NCI-H446 (cell line): Measurements from ENCODE around the gene EIF1B.

Source experiments
- DNase-seq, 2 experiments: peaks; one replicate each; lab custom pipeline; 2025; lab: John Stamatoyannopoulos, UW

EIF1B gene

DNA sequence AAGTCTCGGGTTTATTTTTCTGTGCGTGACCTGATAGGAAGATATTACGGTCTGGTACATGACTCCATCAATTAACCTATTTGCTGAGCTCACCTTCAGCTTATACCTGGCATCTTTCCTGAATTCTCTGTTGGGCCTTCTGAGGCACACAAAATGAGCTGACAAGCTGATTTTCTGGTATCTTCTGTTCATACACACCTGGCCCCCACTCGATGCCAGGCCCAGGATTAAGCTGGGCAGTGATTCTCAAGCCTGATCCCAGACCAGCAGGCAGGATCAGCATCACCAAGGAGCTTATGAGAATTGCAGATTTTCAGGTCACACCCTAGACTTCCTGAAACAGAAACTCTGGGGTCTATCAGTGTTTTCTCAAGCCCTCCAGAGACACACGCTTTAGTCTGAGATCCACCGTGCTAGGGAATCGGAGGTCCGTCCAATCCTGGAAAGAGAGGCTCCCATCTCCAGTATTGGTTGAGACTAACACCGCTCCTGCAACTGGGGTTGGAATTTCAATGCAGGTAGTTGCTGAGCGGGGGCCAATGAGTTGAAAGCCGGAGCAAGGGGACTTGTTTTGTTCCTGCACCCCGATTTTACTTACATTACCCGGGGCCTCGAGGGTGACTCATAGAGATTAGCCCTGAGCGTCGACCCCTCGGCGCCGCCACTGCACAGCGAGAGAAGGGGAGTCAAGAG, 636 bp upstream of the EIF1B start:
- DNase-seq = no peak

DNA sequence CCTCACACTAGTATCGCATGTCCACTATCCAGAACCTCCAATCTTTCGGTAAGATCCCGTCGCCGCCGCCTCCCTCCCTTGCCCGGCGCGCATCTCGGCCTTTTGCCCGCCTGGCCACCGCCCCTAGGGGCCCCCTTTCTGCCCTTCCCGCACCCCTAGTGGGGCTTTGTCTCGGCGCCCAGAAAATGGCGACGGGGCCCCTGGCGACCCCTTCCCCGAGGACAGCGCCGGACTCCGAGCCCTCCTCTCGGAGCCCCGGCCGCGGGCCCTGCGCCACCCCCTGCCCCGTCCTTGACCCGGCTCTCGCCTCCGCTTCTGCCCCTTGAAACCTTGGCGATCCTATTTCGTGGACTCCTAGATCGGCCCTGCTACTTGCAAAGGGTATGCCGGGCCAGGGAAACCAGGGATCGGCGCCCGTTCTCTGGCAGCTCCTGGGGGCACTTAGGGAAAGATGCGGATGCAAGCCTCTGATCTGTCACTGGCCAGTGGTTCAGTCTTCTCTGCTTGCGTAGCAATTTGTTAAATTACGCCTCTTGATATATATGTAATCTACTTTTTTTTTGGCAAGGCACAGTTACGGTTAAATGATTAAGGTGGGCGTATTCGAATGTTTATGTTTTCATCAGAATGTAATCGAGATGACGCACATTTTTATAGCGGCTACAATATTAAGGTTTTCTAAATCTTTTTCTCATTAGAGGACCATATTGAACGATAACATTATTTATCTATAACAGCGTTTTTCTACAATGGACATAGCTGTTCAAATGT, 603 bp downstream of the EIF1B start:
- no peak for DNase-seq

DNA sequence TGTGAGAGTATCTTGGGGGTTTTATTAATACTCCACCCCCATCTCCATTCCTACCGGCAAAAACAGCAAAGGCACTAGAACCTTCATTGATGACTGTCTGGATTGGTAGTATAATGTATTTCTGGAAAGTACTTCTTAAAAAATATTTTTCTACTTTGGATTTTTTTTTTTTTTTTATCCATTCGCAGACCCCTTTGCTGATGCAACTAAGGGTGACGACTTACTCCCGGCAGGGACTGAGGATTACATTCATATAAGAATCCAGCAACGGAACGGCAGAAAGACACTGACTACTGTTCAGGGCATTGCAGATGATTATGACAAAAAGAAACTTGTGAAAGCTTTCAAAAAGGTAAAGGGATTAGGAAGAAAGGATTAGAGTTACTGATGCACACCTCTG, 1.2 kb downstream of the EIF1B start:
- no peak for DNase-seq

DNA sequence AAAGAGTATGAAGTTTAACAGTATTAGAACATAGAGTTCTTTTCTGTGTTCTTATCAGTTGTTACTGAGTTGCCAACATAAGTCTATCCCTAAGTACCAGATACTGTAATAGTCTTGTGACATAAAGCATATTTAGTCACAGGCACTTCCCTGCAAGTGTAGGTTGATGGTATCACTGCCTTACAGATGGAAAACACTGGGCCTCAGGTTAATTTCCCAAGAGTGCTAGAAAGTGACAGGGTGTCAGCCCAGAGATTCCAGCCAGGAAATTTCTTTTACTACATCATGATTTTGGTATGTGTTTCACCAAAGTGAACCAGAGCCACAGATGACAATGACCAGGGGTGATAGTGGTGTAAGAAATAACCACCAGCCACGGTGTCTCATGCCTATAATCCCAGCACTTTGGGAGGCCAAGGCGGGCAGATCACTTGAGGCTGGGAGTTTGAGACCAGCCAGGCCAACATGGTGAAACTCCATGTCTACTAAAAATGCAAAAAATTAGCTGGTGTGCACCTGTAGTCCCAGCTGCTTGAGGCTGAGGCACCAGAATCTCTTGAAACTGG, 3.2 kb downstream of the EIF1B start:
- DNase-seq = no peak

DNA sequence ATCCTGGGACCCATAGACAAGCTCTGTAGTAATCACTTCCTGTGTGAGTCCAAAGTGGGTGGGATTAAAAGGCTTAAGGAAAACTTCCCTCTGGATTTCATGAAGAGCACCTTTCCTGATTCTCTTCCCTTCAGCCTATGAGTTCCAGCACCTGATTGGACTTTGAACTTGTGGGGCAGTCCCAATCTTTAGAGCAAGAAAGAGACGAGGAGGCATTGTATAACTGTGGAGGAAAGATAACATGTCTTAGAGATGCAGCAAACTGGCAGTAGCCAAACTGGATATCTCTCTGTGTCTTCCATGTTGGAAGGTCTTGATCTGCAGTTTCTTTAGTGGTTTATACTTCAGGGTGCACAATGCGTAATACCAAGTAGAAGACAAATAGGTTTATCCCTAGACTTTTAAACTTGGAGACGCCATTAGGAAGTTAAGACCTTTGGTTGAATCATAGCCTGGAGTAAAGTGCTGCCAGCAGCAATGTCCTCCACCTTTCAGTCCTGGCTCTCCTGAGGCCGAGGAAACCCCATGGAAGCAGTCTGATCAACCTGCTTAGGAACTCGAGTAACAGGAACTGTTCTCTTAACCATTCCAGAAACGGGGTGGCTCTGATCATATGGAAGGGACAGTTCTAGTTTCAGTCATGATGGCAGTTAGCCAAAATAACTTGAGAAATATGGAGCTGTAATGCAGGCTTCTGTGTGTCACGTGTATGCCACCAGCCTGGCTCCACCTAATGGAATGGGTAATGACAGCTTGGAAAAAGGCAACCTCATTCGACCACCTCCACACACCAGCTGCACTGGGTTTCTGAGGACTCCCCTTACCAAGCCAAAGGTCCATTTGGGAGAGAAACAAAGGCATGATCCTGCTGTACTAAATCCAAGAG, 4.7 kb downstream of the EIF1B start:
- DNase-seq = no peak

DNA sequence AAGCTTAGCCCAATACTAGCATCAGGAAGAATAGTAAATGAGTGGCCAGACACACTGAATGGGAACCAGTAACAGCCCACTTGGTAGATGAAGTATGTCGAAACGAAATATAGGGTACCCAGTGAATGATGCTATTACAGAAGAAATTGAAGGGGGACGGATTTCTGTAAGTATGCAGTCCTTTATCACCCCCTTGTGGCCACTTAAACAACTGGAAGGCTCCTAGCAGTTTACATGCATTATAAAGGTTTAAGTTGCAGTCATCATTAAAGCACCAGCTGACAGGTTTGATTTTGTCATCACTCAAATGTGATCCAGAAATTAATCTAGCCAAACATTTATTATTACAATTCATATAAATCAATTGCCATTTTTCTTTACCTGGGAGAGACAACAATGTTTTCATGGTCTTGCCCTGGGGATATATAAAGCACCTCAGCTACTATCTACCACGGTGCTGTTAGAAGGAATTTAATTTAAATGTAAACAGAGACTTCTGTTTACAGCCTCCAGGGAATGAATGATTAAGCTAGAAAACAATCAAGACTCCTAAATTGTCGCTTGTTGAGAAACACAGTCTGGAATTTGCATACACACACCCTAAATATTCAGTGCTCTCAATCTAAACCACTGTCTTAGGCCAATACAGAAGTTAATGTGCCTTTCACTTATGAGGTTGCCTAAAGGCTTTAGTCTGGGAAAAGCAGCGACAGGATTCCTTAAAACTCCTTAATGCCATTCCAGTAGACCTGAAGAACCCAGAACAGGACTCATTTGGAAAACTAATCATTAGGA, 7.8 kb downstream of the EIF1B start:
- peak; percentile 7 to 51 for DNase-seq

DNA sequence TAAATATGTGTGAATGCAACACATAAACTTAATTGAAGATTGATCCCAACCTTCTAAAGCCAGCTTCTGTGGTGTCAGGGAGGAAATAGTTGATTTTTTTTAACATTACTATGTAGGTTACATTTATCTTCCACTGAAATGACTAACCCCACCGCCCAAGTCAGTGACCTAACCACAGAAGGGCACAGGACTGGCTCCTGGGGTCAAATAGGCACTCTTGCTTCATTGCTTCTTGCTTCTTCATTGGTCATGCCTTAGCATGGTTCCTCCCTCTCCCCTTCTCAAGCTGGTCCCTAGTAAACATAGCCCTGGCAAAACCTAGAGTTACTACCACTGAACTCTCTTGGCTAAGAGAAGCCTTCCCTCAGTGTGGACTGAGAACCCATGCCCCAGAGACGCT, 12.3 kb downstream of the EIF1B start:
- DNase-seq = no peak

DNA sequence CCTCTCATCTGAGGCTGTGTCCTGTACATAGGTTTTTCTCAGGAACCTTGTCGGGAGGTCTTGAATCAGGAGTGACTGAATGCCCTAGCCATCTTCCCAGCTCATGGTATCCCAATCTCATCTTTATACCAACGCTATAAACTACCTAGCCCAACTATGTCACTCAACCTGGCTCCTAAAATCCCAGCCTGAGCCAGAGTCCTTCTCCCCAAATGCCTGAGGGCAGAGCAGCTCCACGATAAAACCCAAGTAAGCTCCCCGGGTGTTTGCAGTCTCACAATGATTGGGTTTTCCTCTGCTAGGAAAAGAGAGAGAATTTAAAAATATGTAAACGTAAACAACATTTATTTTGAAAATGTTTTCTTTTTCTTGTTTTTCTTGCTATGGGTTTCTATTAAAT, 14.4 kb downstream of the EIF1B start:
- DNase-seq = no peak

DNA sequence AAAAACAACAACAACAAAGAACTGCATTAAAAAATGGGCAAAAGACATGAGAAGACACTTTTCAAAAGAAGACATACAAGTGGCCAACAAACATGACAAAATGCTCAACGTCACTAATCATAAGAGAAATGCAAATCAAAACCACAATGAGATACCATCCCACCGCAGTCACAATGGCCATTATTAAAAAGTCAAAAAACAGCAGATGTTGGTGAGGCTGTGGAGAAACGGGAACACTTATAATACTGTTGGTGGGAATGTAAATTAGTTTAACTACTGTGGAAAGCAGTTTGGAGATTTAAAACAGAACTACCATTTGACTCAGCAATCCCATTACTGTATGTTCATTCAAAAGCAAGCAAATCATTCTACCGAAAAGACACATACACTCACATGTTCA, 15.1 kb downstream of the EIF1B start:
- no peak for DNase-seq

DNA sequence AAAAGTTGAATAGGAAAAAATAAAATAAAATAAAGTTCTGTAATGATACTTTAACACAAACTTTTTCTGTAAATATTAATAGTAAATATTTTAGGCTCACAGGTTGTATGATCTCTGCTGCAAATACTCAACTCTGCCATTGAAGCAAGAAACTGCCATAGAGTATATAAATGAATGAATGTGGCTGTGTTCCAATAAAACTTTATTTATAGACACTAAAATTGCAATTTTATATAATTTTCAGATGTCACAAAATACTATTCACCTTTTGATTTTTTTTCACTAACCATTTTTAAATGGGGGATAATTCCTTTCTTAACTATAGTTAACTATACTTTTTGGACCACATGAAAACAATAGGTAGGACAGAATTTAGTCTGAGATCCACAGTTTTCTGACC, 16.0 kb downstream of the EIF1B start:
- no peak for DNase-seq

DNA sequence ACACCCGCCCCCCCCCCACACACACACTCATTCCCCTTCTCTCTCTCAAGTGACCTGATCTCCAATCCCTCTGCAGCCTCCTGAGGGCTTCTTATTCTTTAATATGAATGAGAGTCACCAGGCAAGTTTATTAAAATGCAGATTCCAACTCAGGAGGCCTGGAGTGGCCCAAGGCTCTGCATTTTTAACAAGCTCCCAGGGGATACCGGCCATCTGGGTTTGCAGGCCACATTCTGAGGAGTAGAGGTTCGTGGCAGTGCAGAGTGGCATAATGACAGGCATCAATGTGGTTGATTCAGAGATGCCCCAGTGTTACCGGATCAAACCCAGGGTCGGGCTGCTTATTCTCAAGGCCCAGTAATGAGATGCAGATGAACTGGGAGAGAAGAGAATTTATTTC, 18.9 kb downstream of the EIF1B start:
- DNase-seq = no peak

DNA sequence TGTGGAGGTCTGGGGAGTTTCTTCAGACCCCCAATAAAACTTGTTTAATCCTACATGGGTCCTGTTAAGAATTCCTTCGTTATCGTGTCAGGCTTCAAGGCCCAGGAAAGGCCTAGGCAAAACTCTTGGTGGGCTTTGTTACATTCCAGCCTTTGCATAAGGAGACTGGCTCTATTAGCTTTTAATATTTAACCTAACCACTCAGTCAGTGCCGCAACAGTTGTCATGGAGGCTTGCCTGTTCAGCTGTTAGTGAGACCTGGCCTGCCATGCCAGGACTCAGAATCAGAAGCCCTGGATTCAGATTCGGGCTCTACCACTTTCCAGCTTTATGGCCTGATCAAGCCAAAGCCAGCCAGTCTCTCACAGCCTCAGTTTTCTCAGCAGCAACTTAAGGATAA, 19.6 kb downstream of the EIF1B start:
- DNase-seq = no peak

DNA sequence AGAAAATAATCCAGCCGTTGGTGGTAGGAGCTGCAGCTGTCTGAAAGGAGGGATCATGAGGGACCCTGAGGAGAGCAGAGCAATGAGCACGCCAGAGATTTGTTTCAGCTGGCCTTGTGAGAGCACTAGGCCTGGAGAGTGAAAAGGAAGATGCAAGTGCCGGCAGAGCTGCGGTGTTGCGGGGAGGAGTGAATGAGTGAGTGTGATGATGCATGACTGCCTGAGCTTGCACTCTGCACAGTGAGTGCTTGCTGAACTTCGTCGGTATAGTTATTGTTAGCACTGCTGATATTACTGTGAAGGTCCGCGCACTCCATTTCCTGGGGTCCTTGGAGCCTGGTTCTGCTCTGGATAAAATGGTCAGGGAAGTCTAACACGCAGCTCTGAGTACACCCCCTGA, 23.2 kb downstream of the EIF1B start:
- no peak for DNase-seq

DNA sequence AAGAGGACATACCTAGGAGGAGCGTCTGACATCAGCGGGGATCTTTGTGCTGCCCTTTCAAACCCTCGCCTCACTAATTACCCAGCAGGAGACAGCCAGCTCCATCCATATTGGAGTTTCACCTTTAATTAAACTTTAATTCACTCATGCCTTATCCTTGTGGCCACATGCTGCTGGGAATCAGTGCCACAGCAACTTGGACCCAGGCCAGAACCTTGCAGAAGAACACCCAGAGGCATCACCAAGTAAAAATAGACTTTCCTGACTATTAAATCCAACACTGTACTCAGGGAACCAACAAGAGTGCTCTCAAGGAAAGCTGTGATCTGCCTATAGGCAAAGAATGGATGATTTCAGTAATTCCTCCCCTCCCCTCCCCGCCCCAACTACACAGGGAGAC, 23.9 kb downstream of the EIF1B start:
- DNase-seq = no peak

DNA sequence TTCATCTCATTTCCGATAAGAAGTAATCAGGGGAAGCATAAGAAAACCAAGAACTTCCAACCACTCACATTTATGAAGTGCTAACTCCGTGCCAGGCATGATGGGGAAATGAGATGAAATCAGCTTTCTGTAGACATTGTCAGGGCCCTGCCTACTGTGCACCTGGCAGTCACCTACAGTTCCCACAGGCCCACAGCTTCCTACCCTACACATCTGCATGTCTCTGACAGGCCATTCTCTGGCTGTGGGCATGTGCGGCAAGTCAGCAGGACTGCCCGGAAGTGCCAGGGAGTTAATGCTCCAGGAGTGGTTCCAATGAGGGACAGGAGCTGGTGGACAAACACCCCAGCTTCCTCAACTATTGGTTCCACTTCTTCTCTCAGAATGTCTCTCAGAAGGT, 24.3 kb downstream of the EIF1B start:
- no peak for DNase-seq

DNA sequence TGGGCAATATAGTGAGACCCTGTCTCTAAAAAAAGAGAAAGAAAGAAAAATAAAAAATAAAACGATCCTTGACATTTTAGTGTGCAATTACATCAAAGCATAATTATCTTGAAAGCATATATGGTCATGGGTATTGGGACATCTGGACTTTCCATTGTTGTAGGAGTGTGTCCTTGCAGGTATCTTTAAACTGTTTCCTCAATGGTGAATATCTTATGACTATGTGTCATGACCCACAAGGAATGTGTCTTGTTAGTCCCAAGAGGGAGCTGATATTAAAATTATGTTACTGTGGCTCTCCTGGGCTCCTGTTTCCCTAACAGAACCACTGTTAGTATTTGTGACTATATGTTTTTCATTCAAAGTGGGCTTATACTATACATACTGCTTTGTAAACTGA, 26.6 kb downstream of the EIF1B start:
- no peak for DNase-seq

DNA sequence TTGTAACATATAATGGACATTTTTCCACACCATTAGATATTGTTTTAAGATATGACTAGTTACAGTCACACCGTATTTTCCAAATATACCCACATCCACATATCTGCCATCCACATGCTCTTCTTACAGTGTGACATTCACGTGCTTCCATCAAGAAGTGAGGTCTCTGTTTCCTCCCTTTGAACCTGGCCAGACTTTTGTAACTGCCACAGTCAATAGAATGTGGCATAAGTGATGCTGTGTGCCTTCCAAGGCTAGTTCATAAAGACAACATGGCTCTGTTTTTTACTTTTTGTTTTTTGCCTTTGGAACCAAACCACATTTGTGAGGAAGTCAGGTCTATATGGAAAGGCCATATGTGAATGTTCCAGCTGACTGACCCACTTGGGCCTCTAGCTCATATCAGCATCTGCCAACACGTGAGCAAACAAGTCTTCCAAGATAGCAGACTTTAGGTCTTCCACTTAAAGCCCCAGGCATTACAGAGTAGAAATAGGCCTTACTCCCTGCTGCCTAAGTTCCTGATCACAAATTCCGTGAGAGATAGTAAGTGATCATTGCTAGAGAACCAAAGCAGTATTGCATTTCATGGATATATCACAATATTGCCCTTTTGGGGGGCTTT, 27.1 kb downstream of the EIF1B start:
- DNase-seq = no peak

DNA sequence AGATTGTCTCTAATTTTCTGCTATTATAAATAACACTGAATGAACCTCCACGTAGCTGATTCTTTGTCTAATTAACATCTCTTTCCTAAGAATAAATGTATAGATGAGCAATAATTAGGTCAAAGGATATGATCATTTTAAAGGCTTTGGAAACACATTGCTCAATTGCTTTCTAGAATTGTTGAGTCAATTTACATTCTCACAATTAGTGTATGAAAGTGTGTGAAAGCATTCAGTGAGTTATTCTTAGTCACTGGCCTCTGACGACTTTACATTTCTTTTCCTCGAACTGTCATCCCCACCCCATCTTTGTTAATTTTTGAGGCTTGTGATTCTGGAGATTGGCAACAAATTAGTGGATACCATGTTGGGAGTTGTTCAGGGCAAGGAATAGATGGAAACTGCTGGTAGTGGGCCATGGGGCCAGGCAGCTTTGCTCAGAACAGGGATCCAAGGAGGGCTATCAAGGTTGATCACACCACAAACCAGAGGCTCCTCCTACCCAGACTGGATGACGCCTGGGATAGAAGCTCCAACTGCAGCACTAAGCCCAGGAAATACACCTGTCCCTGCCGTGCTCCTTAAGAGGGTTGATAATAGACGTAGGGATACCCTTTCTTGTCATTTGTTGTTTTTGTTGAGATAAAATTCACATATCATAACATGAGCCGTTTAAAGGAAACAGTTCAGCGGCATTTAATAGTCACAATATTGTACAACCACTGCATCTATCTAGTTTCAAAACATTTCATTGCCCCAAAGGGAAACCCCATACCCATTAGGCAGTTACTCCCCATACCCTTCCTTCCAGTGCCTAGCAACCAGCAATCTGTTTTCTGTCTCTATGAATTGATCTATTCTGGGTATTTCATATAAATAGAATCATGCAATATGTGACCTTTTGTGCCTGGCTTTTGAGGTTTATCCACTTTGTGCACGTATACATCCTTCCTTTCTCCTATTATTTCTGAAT, 27.9 kb downstream of the EIF1B start:
- DNase-seq = no peak

DNA sequence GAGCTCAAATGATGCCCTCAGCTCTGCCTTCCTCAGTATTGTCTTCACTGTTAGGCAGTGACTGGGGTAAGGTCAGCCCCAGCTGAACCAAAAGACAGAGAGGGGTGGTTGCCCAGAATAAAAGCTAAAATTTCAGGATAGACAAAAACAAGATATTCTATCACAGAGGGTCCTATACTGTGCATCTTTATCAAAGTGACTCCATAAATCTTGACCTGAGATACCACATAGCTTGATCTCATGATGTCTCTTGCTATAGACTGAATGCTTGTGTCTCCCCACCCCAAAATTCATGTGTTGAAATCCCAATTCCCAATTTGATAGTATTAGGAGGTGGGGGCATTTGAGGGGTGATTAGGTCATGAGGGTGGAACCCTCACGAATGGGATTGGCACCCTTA, 30.4 kb downstream of the EIF1B start:
- DNase-seq = no peak

DNA sequence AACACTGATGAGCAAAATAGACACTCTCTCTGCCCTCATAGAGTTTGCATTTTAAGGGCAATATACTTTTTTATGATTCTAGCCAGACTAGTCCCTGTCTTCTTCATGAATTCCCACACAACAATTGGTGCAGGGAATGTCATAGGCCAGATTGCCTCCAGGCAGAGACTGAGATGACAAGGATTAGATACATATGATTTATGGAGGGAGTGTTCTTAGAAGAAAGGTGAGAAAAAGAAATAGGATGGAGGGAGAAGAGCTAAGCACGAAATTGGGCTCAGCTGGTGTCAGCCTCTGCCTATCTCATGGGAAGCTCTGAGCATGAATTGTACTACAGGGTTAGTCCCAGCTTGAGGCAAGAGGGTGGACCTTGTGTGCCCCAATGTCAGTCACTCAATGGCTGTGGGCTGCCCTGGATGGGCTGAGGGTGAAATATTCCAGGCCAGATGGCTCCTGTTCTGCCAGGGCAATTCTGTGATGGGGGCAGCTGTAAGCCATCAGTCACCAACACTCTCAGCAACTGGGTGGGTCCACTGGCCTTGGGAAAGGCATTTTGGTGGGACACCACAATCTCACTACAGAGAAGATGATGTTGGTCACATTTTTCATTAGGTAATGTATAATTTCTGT, 31.1 kb downstream of the EIF1B start:
- DNase-seq = no peak
